GM18861 (cell line): Measurements from ENCODE around the gene BAHD1.

Experiments
- ATAC-seq: cut with Tn5 transposase; IDR thresholded peaks from one replicate; pipeline ENCODE4 v1.9.1; 2021; ENCODE audit not compliant: unreplicated experiment

BAHD1 gene

DNA sequence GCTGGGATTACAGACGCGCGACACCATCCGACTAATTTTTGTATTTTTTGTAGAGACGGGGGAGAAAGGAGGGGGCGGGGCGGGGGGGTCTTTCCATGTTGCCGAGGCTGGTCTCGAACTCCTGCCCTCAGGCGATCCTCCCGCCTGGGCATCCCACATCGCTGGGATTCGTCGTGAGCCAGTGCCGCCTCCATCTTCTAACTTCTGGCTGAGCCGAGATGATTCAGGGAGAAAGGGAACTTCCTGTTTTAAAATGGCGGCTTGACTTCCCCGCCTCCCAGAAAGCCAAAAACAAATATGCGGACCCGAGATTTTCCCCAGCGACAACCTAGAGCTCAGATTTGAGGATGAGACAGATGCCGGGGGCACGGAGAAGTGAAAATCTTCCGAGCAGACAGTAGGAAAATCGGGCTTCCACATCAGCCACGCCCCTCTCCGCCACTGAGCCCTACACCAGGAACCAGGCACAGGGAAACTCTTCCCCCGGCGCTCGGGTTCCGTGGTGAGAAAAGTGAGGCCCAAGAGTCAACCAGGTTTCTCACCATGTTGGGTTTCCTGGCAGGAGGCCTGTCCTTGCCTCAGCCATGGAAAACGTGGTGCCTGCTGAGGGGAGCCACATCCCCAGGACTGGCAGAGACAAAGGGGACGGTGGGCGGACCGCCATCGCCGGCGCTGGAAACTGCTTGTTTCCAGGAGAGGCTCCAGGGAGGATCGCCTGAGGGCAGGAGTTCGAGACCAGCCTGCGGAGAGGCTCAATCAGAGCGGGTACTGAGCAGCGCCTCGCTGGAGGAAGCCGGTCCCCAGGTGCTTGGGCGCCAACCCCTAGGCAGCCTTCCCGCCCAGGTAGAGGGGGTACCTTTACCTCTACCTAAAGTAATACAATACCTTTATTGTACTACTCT lies 48.8 kb downstream of the BAHD1 start:
- no peak for ATAC-seq

GRCh38 chr15:40493089-40493840 lies 52.5 kb downstream of the BAHD1 start:
- ATAC-seq = no peak

DNA sequence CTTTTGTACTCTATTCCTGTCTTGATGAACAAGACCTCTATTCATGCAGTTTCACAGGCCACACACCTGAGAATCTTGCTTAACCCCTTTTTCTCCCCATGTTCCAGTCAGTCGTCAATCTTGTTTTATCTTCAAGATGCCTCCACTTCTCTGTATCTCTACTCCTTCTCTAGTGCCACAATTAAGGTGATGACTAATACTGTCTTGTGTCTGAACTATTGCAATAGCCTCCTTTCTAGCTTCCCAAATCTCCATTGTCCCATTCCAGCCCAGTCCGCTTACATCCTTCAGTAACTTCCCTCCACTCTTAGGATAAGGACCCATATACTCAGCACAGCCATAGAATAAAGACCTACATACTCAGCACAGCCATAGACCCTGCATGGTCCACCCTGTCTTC lies 54.8 kb downstream of the BAHD1 start:
- ATAC-seq = no peak

GRCh38 chr15:40498418-40498817 lies 57.7 kb downstream of the BAHD1 start:
- ATAC-seq = no peak

- no peak for ATAC-seq
Observed at GRCh38 chr15:40498891-40499290, 58.1 kb downstream of the BAHD1 start.

DNA sequence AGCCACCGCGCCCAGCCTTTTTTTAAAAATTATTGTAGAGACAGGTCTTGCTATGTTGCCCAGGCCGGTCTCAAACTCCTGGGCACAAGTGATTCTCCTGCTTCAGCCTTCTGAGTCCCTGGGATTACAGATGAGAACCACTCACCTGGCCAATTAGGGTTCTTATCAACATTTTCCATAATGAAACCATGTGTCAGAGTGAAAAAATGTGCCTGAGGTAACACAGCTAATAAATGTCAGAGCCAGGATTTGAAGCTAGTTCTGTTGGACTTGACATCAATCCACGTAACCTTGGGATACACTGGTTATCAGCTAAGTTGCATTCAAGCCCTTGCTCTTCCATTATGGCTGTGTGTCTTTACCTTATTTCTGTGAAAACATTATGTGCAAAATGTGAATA lies 59.2 kb downstream of the BAHD1 start:
- ATAC-seq = no peak

GRCh38 chr15:40500568-40501330 lies 60.0 kb downstream of the BAHD1 start:
- ATAC-seq = no peak

DNA sequence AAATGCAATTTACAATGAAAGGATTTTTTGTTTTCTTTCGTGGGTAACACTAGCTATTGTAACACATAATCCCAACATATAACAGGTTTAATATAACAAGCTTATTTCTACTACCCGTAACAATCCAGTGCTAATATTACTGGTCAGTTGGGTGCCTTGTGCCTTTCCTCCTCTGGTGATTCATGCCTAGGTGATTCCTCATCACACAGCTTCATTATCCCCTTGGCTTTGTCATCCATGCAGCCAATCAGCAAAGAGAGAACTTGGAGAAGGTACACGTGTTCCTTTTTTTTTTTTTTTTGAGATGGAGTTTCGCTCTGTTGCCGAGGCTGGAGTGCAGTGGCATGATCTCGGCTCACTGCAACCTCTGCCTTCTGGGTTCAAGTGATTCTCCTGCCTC lies 60.7 kb downstream of the BAHD1 start:
- no peak for ATAC-seq

GRCh38 chr15:40506964-40507571 lies 66.3 kb downstream of the BAHD1 start:
- ATAC-seq = peak; percentile 47

DNA sequence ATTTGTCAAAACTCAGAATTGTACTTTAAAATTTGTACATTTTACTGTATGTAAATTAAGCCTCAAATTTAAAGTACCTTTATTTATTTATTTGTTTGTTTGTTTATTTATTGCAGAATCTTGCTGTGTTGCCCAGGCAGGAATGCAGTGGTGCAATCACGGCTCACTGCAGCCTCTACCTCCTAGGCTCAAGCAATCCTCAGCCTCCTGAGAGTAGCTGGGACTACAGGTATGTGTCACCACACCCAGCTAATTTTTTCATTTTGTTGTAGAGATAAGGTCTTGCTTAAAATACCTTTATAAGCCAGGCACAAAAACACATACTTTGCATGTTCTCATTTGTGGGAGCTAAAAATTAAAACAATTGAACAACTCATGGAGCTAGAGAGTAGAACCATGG lies 67.5 kb downstream of the BAHD1 start:
- no peak for ATAC-seq

- ATAC-seq = no peak
Observed at GRCh38 chr15:40510201-40510600, 69.4 kb downstream of the BAHD1 start.

GRCh38 chr15:40511093-40511471 lies 70.3 kb downstream of the BAHD1 start:
- no peak for ATAC-seq

GRCh38 chr15:40511472-40512133 lies 70.8 kb downstream of the BAHD1 start:
- no peak for ATAC-seq

GRCh38 chr15:40512440-40512839 lies 71.7 kb downstream of the BAHD1 start:
- no peak for ATAC-seq

GRCh38 chr15:40513609-40514008 lies 72.9 kb downstream of the BAHD1 start:
- no peak for ATAC-seq

GRCh38 chr15:40516322-40516721 lies 75.6 kb downstream of the BAHD1 start:
- ATAC-seq = no peak
